Measurements from ENCODE around the gene LILRA6. TPM values are rescaled to one million over a fixed set of nuclear protein-coding genes. Genes with fewer than 3 reads are reported as not detected.

The LILRA6 gene
- total RNA-seq, 1 experiment from 2014 or later, result not detected

- ATAC-seq, result peak; percentile 32
Measured at GRCh38 chr19:54191011-54191810, 51.4 kb downstream of the LILRA6 start, which contains the start of gene TSEN34. TSEN34 (plus strand) TSS chr19:54191308; CDS start chr19:54191365, 57 bp downstream.

GRCh38 chr19:54190503-54191010 is 52.0 kb downstream of the LILRA6 start:
- Histone ChIP-seq H4K20me1 (ENCODE audit: insufficient read depth) (no peaks in the 10 kb centered on the region), H3K9ac (ENCODE audit: low read length) (peak overlapping the region; percentile 92), H2AFZ (ENCODE audit: low read depth, low read length, poor library complexity, severe bottlenecking) (no peak overlapping the region), H3K27ac (ENCODE audit: low read depth, low read length) (peak overlapping the region; percentile 100), H3K79me2 (ENCODE audit: insufficient read depth, low read length) (peaks cover 44% of the 10 kb centered on the region), H3K4me2 (ENCODE audit: low read length) (peak overlapping the region; percentile 99), H3K9me3 (ENCODE audit: control insufficient read depth in 1 of 2, insufficient read depth in 1 of 2, low read depth in 1 of 2, low read length in 2 of 2) (no peaks in the 10 kb centered on the region), H3K27me3 (ENCODE audit: insufficient read depth, low read length) (no peaks in the 10 kb centered on the region), H3K4me3 (replicated peaks in 1 of 2; ENCODE audit: low read depth in 1 of 2, low read length in 2 of 2) (peak overlapping the region; percentile 80 to 91), H3K36me3 (ENCODE audit: control insufficient read depth in 1 of 2, insufficient read depth in 2 of 2, low read length in 2 of 2) (peaks cover 10 to 23% of the 10 kb centered on the region in 2 experiments), H3K9me2 (ENCODE audit: insufficient read depth) (no peaks in the 10 kb centered on the region), H3K4me1 (ENCODE audit: control insufficient read depth in 1 of 2, insufficient read depth in 2 of 2, low read length in 2 of 2) (peaks cover 13 to 21% of the 10 kb centered on the region in 2 experiments)
- CTCF ChIA-PET, result interaction anchor here (0.7 to 2.1 kb wide), 5 partner anchors 17 to 76 kb away, joined by 3 to 22 read pairs (median 5); partner anchors contain the start of gene TMC4
- DNase-seq (ENCODE audit: low read depth, low spot score) (peak; percentile 98), ATAC-seq (peak; percentile 66)
- POLR2A ChIA-PET, result interaction anchor here (0.6 to 7.0 kb wide), 7 partner anchors 11 to 161 kb away, joined by 3 to 126 read pairs (median 9); partner anchors contain the start of genes LENG1, RPS9 and TMC4
- RAD21 ChIA-PET (ENCODE audit: low non-redundant PET in 1 of 2, low total read pairs in 2 of 2, uncharacterized antibody in 2 of 2, unreplicated experiment in 2 of 2), result no interaction called here
- peak; percentile 9 for TF ChIP-seq POLR2A (IDR thresholded peaks at IDR 0.05; ENCODE audit: borderline replicate concordance, extremely low read depth, insufficient read depth, insufficient read length)
- TF ChIP-seq SP1 (IDR thresholded peaks at IDR 0.05; ENCODE audit: low read depth), result peak; percentile 28; the same call in 1 of the 2 replicates
- TF ChIP-seq SIN3A (IDR thresholded peaks at IDR 0.05; ENCODE audit: low read depth), result no peak
- BruUV-seq (replicated peaks), result no TSS peak
- intact Hi-C loops (cut with micrococcal nuclease), result loop anchor here (1.0 kb wide), 1 partner anchor 10 kb away; the partner anchor contains the start of gene RPS9

More at GRCh38 chr19:54191011-54191810, 51.4 kb downstream of the LILRA6 start, which contains the start of gene TSEN34:
- peaks cover 13 to 21% of the 10 kb centered on the region in 2 experiments for H3K4me1 ChIP-seq (ENCODE audit: control insufficient read depth in 1 of 2, insufficient read depth in 2 of 2, low read length in 2 of 2)
- TF ChIP-seq POLR2A (IDR thresholded peaks at IDR 0.05; ENCODE audit: borderline replicate concordance, extremely low read depth, insufficient read depth, insufficient read length) (peak; percentile 46), ZFX (IDR thresholded peaks at IDR 0.05) (peak; percentile 90), SRF (IDR thresholded peaks at IDR 0.05; ENCODE audit: low read depth) (no peak), POLR2AphosphoS5 (IDR thresholded peaks at IDR 0.05; ENCODE audit: low read depth, low read length) (peak; percentile 76)
- no peaks in the 10 kb centered on the region for H3K27me3 ChIP-seq (ENCODE audit: insufficient read depth, low read length)
- H2AFZ ChIP-seq (ENCODE audit: low read depth, low read length, poor library complexity, severe bottlenecking), result no peak within 1 kb of the TSS
- ChIA-PET POLR2A (interaction anchor here (1.1 to 7.0 kb wide), 6 partner anchors 10 to 32 kb away, joined by 3 to 126 read pairs (median 12); partner anchors contain the start of genes LENG1, RPS9 and TMC4), RAD21 (ENCODE audit: low non-redundant PET in 1 of 2, low total read pairs in 2 of 2, uncharacterized antibody in 2 of 2, unreplicated experiment in 2 of 2) (no interaction called here), CTCF (interaction anchor here (0.7 to 2.1 kb wide), 4 partner anchors 21 to 75 kb away, joined by 3 to 13 read pairs (median 4); no protein-coding TSS in a partner anchor)
- H3K27ac ChIP-seq (ENCODE audit: low read depth, low read length), result peak within 1 kb of the TSS; percentile 100
- H4K20me1 ChIP-seq (ENCODE audit: insufficient read depth), result no peaks in the 10 kb centered on the region
- H3K36me3 ChIP-seq (ENCODE audit: control insufficient read depth in 1 of 2, insufficient read depth in 2 of 2, low read length in 2 of 2), result peaks cover 10 to 23% of the 10 kb centered on the region in 2 experiments
- H3K9ac ChIP-seq (ENCODE audit: low read length), result peak within 1 kb of the TSS; percentile 92
- H3K9me3 ChIP-seq (ENCODE audit: control insufficient read depth in 1 of 2, insufficient read depth in 1 of 2, low read depth in 1 of 2, low read length in 2 of 2), result no peaks in the 10 kb centered on the region
- H3K9me2 ChIP-seq (ENCODE audit: insufficient read depth), result no peaks in the 10 kb centered on the region
- H3K4me2 ChIP-seq (ENCODE audit: low read length), result peak within 1 kb of the TSS; percentile 99
- TSS peak; percentile 36 for BruUV-seq (replicated peaks)
- peak within 1 kb of the TSS; percentile 80 to 91 for H3K4me3 ChIP-seq (replicated peaks in 1 of 2; ENCODE audit: low read depth in 1 of 2, low read length in 2 of 2)
- peak; percentile 59 for DNase-seq (ENCODE audit: low read depth, low spot score)
- intact Hi-C loops (cut with micrococcal nuclease), result no loop called here
- peaks cover 44% of the 10 kb centered on the region for H3K79me2 ChIP-seq (ENCODE audit: insufficient read depth, low read length)

All from HCT116 (cell line).